HepG2 (cell line): ENCODE results near the gene FRAS1. TPM values are rescaled to one million over a fixed set of nuclear protein-coding genes. Genes with fewer than 3 reads are reported as not detected.

ENCODE experiments used
- ATAC-seq: fragments of 200-7000 bp; cut with Tn5 transposase; 3 replicates; pipeline ENCODE4 v1.9.1; 2020; ENCODE audit warnings: mild to moderate bottlenecking, moderate library complexity
- BruUV-seq: library from RNA; stranded (reverse); fragments of 400-500 nt; replicated peaks from 2 replicates; lab custom pipeline; 2021; lab: Mats Ljungman, UMichigan
- CTCF ChIA-PET: fragments of 300-600 bp; formaldehyde crosslinking; extraction: SDS; loops from one replicate; lab custom pipeline; 2021; ENCODE audit warnings: low total read pairs, inconsistent platforms, low intra/inter-chr PET ratio; lab: Yijun Ruan, JAX
- POLR2A ChIA-PET: fragments of 350-600 bp; sonication (Branson Sonifier 250); formaldehyde crosslinking; loops from one replicate; lab custom pipeline; 2020; ENCODE audit warnings: antibody characterized with exemption, inconsistent platforms; lab: Yijun Ruan, JAX
- DNase-seq: peaks from one replicate; pipeline ENCODE4 v3.0.0-alpha.2; 2015; ENCODE audit warnings: low spot score
- FAIRE-seq: peaks from 3 replicates; lab custom pipeline; 2011; peaks lifted over from hg19 to GRCh38; lab: Jason Lieb, UNC
- H2AFZ ChIP-seq: one replicate; pipeline ENCODE4 v1.6.1; 2011; ENCODE audit warnings: low read length, inconsistent platforms
- H3K27ac ChIP-seq: fragments of 300-600 bp; 3 replicates; pipeline ENCODE4 v1.8.0; 2011; ENCODE audit warnings: mixed run types, mild to moderate bottlenecking, mixed read lengths, low read length, inconsistent platforms; ENCODE audit not compliant: insufficient read depth; ENCODE audit errors: extremely low read length
- H3K27me3 ChIP-seq, 2 experiments: fragments of 200-600 bp in 1 of 2; 2 replicates in 1 of 2; 3 replicates in 1 of 2; pipeline versions ENCODE4 v1.6.0 to v1.8.0; 2011; ENCODE audit warnings: low read length in 2 of 2, mild to moderate bottlenecking in 2 of 2, moderate library complexity in 2 of 2, inconsistent platforms in 1 of 2; ENCODE audit not compliant: insufficient read depth in 2 of 2, control insufficient read depth in 1 of 2
- H3K36me3 ChIP-seq, 2 experiments: fragments of 200-600 bp in 1 of 2; replicated peaks in 1 of 2; 2 replicates in 1 of 2; 3 replicates in 1 of 2; pipeline versions ENCODE4 v1.5.1 to v1.8.0; 2011; ENCODE audit warnings: low read length in 2 of 2, inconsistent platforms in 1 of 2; ENCODE audit not compliant: insufficient read depth in 2 of 2, control insufficient read depth in 1 of 2
- H3K4me1 ChIP-seq: 2 replicates; pipeline ENCODE4 v1.5.1; 2012; ENCODE audit warnings: low read length, inconsistent platforms; ENCODE audit not compliant: insufficient read depth
- H3K4me2 ChIP-seq: 2 replicates; pipeline ENCODE4 v1.6.0; 2011; ENCODE audit warnings: low read depth, low read length, inconsistent platforms
- H3K4me3 ChIP-seq, 3 experiments: fragments of 200-600 bp in 1 of 3; sonication (generic), shearing (Covaris generic) in 1 of 3; replicated peaks in 1 of 3; 2 replicates each; pipeline ENCODE4 v1.5.1; 2011 to 2016; ENCODE audit warnings: low read length in 3 of 3, inconsistent platforms in 2 of 3, low read depth in 2 of 3, mild to moderate bottlenecking in 2 of 3, control low read depth in 1 of 3, mixed read lengths in 1 of 3; ENCODE audit not compliant: insufficient read depth in 1 of 3
- H3K79me2 ChIP-seq: one replicate; pipeline ENCODE4 v1.6.1; 2011; ENCODE audit warnings: low read length, inconsistent platforms; ENCODE audit not compliant: insufficient read depth
- H3K9ac ChIP-seq: 2 replicates; pipeline ENCODE4 v1.6.0; 2011; ENCODE audit warnings: mild to moderate bottlenecking, low read depth, low read length, inconsistent platforms; ENCODE audit not compliant: insufficient read depth
- H3K9me3 ChIP-seq: 2 replicates; pipeline ENCODE4 v1.5.1; 2012; ENCODE audit warnings: mild to moderate bottlenecking, low read length
- H4K20me1 ChIP-seq: 2 replicates; pipeline ENCODE4 v1.6.0; 2011; ENCODE audit warnings: inconsistent platforms, mild to moderate bottlenecking, low read length, moderate library complexity; ENCODE audit not compliant: insufficient read depth
- ADNP ChIP-seq: sonication (generic); formaldehyde crosslinking; IDR thresholded peaks from 2 replicates; pipeline ENCODE4 v1.4.0; 2020; ENCODE audit warnings: missing genetic modification reagents
- BCL6 ChIP-seq: IDR thresholded peaks from 2 replicates; pipeline ENCODE4 v1.6.1; 2016; ENCODE audit warnings: missing genetic modification reagents, missing compliant biosample characterization
- HNF4A ChIP-seq: sonication (generic); formaldehyde crosslinking; IDR thresholded peaks from 2 replicates; pipeline ENCODE4 v1.4.0; 2020; ENCODE audit warnings: missing genetic modification reagents
- MAFF ChIP-seq: IDR thresholded peaks from 2 replicates; pipeline ENCODE4 v1.6.1; 2011; ENCODE audit warnings: low read depth, low read length, improper control_type of control experiment
- RARA ChIP-seq: IDR thresholded peaks from 2 replicates; pipeline ENCODE4 v1.6.1; 2016; ENCODE audit warnings: missing genetic modification reagents, missing compliant biosample characterization
- XRCC5 ChIP-seq: fragments of 200-400 bp; formaldehyde crosslinking; optimal IDR thresholded peaks from 2 replicates; pipeline ENCODE3; 2017; ENCODE audit warnings: mild to moderate bottlenecking, low read length
- ZNF570 ChIP-seq: sonication (generic); formaldehyde crosslinking; IDR thresholded peaks from 2 replicates; pipeline ENCODE4 v1.4.0; 2020; ENCODE audit warnings: mild to moderate bottlenecking, missing genetic modification reagents, borderline replicate concordance
- ZNF607 ChIP-seq: sonication (generic); formaldehyde crosslinking; IDR thresholded peaks from 2 replicates; pipeline ENCODE4 v1.5.1; 2020; ENCODE audit warnings: missing genetic modification reagents, mild to moderate bottlenecking, borderline replicate concordance
- WGBS: methylation state at CpG from one replicate; pipeline ENCODE4 v1.1.6; 2017; ENCODE audit warnings: low lambda C conversion rate; 5-methylcytosine and 5-hydroxymethylcytosine counted together
- in situ Hi-C: cut with HindIII; loops from 2 replicates; pipeline ENCODE4 v1.10.0; 2017; ENCODE audit warnings: low pct_unique_long_range_greater_than_20kb; ENCODE audit not compliant: extremely low pct_ligation_motif_present
- intact Hi-C: fragments of 100-400 bp; cut with micrococcal nuclease; formaldehyde crosslinking; loops from one replicate; pipeline ENCODE4 v1.10.0; 2022; ENCODE audit not compliant: unreplicated experiment
- polyA plus RNA-seq, 8 experiments: library from polyadenylated mRNA; depleted of rRNA in 3 of 8; stranded (reverse) in 7 of 8; unstranded in 1 of 8; fragments of >200 nt; fragmentation: Illumina TruSeq in 4 of 8; extraction: Trizol in 4 of 8; gene quantifications; 2 replicates each; pipeline versions ENCODE4 v1.2.1 to v1.2.3, GENCODE V29; 2011 to 2016; ENCODE audit warnings: low read depth in 4 of 8, missing spikeins in 1 of 8, mixed read lengths in 1 of 8; ENCODE audit not compliant: insufficient read depth in 1 of 8
- total RNA-seq, 5 experiments: library from RNA; depleted of rRNA; stranded (reverse); fragments of >200 nt; fragmentation: Illumina TruSeq; extraction: Trizol; gene quantifications; 2 replicates each; pipeline ENCODE4 v1.2.3, GENCODE V29; 2016; ENCODE audit warnings: low read depth in 1 of 5

The FRAS1 gene
- total and polyA plus RNA-seq, 2 of the 13 experiments (the other 11 are each of a cell fraction or from before 2014, with no cell fraction given) = 22.5 to 31.6 TPM

GRCh38 chr4:78318126-78318525 lies 261.0 kb downstream of the FRAS1 start:
- Histone ChIP-seq H3K79me2 (no peaks in the 10 kb centered on the region), H3K9ac (no peak overlapping the region), H4K20me1 (no peaks in the 10 kb centered on the region), H2AFZ (no peak overlapping the region), H3K9me3 (no peaks in the 10 kb centered on the region), H3K27me3 (no peaks in the 10 kb centered on the region), H3K27ac (no peak overlapping the region), H3K4me1 (peaks cover 9% of the 10 kb centered on the region), H3K4me3 (no peak overlapping the region), H3K36me3 (peaks cover 24 to 68% of the 10 kb centered on the region in 2 experiments; a peak in 4 of 5 replicates), H3K4me2 (no peak overlapping the region)
- intact Hi-C loops (no loop called here), in situ Hi-C loops (no loop called here)
- 92% methylated on average over 1 of the region's 1 CpG for WGBS
- no peak for TF ChIP-seq ZNF570
- TF ChIP-seq MAFF = 0 out of 2 replicates have a peak, but pooled peaks have one; percentile 8
- ChIA-PET CTCF (no interaction called here), POLR2A (no interaction called here)
- BruUV-seq = no TSS peak
- DNase-seq (no peak), ATAC-seq (no peak), FAIRE-seq (no peak)

GRCh38 chr4:78320349-78320935 lies 263.3 kb downstream of the FRAS1 start:
- DNase-seq (peak; percentile 18), ATAC-seq (no peak), FAIRE-seq (no peak)
- CTCF ChIA-PET = no interaction called here
- Histone ChIP-seq H3K9me3 (no peaks in the 10 kb centered on the region), H3K9ac (no peak overlapping the region), H3K27me3 (no peaks in the 10 kb centered on the region), H3K4me2 (no peak overlapping the region), H4K20me1 (no peaks in the 10 kb centered on the region), H3K27ac (no peak overlapping the region), H3K79me2 (no peaks in the 10 kb centered on the region), H3K4me1 (peaks cover 9% of the 10 kb centered on the region), H2AFZ (no peak overlapping the region), H3K36me3 (peaks cover 23 to 57% of the 10 kb centered on the region in 2 experiments; a peak in 4 of 5 replicates), H3K4me3 (no peak overlapping the region)
- WGBS = 83% methylated on average over 4 of the region's 4 CpGs
- in situ Hi-C loops = no loop called here
- no TSS peak for BruUV-seq
- POLR2A ChIA-PET = no interaction called here
- intact Hi-C loops = no loop called here
- TF ChIP-seq RARA (CRISPR knock-in tag) (peak; percentile 47; the same call in 1 of the 2 replicates), BCL6 (peak; percentile 96), ZNF607 (CRISPR knock-in tag) (no peak), XRCC5 (no peak), ADNP (CRISPR knock-in tag) (no peak), HNF4A (CRISPR knock-in tag) (peak; percentile 26)
